ENCODE data around the gene FECH.

GRCh38 chr18:57559314-57559713 lies 27.2 kb downstream of the FECH start:
- TF ChIP-seq, protein P1, sequence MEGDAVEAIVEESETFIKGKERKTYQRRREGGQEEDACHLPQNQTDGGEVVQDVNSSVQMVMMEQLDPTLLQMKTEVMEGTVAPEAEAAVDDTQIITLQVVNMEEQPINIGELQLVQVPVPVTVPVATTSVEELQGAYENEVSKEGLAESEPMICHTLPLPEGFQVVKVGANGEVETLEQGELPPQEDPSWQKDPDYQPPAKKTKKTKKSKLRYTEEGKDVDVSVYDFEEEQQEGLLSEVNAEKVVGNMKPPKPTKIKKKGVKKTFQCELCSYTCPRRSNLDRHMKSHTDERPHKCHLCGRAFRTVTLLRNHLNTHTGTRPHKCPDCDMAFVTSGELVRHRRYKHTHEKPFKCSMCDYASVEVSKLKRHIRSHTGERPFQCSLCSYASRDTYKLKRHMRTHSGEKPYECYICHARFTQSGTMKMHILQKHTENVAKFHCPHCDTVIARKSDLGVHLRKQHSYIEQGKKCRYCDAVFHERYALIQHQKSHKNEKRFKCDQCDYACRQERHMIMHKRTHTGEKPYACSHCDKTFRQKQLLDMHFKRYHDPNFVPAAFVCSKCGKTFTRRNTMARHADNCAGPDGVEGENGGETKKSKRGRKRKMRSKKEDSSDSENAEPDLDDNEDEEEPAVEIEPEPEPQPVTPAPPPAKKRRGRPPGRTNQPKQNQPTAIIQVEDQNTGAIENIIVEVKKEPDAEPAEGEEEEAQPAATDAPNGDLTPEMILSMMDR (conservative IDR thresholded peaks at IDR 0.05) = no peak
- no peak for TF ChIP-seq EZH2 (IDR thresholded peaks at IDR 0.05; ENCODE audit: low read depth)

Measured in PC-9 (cell line).